Measurements from ENCODE around the gene SPRY2.
"Not testable (repeated sequence)": the region's sequence is repeated elsewhere in the genome, so short reads cannot be mapped to it uniquely, and the experiment has no call there.

The SPRY2 gene

GRCh38 chr13:80355496-80356094 lies 14.7 kb upstream of the SPRY2 start:
- DNase-seq (ENCODE audit: low read depth in 2 of 2), result not testable (repeated sequence)

DNA sequence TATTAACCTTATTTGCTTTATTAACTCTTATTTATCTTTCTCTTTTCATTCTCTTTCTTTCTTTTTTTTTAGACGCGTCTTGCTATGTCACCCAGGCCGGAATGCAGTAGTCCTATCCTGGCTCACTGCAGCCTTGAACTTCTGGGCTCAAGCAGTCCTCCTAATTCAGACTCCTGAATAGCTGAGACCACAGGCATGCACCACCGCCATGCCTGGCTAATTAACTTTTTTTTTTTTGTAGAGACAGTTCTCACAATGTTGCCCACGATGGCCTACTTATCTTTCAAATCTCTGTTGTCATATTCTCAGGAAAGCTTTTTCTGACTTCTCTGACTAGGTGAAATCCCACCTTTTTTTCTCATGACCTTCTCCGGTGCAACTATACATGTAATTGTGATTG lies 7.8 kb upstream of the SPRY2 start:
- no peak for DNase-seq (ENCODE audit: low read depth in 2 of 2)

DNA sequence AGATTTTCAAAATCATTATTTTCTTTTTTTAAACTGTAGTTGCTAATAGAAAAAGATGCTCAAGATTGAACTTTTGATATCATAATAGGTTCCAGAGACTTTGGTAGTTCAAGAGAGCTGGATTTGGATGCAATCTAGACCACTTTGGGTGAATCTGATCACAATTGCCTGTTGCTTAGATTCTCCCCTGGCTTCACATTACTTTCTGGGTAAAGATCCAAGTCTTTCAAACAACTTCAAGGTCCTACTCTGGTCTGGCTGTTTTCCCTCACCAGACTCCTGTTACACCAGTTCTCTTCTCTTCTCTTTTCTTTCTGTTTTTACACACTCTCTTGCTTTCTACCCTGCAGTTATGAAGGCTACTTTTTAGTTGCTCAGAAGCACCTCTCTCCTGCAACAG lies 7.4 kb upstream of the SPRY2 start:
- DNase-seq (ENCODE audit: low read depth in 2 of 2), result no peak

DNA sequence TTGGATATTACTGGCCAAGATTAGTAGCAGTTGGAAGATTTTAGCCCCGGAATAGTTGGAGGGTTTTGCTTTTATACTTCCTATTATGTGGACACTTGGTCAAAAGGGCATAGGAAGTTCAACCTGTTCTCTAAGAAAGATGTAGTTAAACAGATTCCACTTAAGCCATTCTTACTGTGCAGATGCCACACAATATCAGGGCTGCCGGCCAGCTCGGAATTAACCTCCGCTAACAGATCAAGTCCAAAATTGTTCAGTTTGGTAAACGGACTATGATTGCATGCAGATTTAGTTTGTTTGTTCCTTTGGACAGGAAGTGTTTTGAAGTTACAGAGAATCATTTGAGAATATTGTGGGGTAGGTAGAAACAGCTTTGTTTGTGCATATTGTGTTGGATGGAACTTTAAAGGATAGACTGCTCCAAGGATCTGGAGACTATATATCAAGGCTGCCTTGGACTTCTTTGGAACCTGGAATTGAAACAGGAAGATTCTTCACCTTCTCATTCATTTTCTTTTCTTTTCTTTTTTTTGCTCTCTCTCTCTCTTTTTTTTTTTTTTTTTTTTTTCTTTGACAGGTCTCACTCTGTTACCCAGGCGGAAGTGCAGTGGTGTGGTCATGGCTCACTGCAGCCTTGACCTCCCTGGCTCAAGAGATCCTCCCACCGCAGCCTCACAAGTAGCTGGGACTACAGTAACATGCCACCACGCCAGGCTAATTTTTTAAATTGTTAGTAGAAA lies 5.0 kb upstream of the SPRY2 start:
- no peak for DNase-seq (ENCODE audit: low read depth in 2 of 2)

GRCh38 chr13:80344032-80344431 lies 3.1 kb upstream of the SPRY2 start:
- DNase-seq (ENCODE audit: low read depth in 2 of 2), result not testable (repeated sequence)

DNA sequence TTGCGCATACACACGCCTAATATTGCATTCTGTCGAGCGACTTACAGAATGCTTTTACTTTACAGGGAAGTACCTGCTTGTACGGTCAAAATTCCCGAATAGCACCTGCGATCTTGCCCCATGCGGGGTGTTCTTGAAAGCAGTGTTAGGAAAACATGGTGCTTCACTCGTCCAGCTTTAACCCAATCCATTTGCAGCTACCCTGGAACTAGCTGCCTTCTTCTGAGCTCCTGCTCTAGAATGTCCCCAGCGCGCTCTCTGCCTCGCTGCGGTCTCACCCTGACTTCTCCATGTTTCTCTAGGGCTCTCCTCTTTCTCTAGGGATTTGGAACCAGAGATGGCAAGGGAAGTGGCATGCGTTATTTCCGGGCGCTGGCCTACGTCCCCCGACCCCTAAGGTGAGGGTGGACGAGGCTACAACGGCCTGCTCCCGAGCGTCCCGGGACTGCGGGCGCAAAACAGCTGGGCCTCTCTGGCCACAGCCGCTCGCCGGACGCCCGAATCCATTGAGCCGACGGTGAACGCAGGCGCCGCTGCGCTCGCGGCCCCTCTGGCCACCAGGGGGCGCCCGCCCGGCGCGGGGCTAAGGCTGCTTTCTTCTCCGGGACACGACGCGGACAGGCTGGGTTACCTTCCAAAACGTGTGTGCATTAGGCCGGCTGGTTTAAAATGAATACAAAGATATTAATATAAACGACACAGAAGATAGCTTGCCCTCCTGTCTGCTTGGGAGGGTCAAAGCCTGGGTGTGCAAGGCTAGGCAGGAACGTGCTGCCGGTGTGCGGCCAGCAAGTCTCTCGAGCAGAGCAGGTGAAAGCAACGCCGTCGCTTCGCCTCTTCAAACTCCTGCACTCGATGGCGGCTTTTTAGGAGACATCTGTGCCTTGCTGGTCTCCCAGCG lies 1.8 kb upstream of the SPRY2 start:
- DNase-seq (ENCODE audit: low read depth in 2 of 2), result peak; percentile 6 to 47

GRCh38 chr13:80341756-80342370 lies 937 bp upstream of the SPRY2 start:
- no peak for DNase-seq (ENCODE audit: low read depth in 2 of 2)

- DNase-seq (ENCODE audit: low read depth in 2 of 2), result no peak
Measured at GRCh38 chr13:80340651-80341100, 250 bp downstream of the SPRY2 start.

DNA sequence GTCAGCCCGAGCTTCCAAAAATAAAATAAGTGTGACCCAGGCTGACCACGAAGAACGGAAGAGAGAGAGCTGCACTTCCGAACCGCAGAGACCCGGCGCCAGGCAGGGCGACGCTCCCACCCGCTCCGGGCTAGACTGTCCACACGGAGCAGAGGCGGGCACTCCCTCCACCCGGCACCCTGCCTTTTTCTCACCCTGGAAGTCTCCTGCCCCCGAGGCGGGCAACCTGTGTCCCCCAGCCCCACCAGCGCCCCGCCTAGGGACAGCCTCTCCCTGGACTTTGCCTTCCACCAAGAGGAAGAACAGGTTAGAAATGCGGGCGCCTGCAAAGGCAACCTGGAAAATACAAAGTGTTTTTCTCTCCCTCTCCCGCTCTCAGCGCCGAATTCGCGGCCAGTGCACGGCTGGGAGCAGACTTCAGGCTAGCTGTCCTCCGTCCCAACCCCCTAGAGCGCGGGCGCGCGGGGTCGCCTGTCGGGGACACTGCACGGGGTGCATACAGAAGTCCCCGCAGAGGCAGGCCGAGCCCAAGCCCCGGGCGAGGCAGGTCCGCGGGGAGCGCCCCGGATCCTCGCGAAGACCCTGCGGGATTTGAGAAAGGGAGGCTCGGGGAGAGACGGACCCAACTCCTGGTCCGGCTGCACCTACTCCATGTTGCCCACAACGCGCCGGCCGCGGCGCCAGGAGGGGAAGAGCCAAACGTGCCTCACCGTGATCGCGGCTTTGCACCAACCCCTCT lies 845 bp downstream of the SPRY2 start:
- no peak for DNase-seq (ENCODE audit: low read depth in 2 of 2)

DNA sequence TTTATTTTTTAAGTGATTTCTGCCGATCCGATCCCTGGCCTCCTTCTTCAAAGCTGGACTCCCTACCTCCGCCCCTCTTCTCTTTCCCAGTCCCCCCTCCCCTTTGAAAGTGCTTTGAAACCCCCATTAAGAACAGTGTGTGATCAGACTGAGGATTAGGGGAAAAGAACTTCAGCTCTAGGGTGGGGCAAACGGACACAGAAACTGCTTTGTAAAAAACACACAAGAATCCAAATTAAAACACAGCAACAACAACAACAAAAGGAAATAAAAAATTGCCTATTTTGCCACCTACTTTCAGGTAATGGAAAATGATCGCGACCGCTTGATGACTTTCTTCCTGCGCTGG lies 1.4 kb downstream of the SPRY2 start:
- DNase-seq (ENCODE audit: low read depth in 2 of 2), result no peak

DNA sequence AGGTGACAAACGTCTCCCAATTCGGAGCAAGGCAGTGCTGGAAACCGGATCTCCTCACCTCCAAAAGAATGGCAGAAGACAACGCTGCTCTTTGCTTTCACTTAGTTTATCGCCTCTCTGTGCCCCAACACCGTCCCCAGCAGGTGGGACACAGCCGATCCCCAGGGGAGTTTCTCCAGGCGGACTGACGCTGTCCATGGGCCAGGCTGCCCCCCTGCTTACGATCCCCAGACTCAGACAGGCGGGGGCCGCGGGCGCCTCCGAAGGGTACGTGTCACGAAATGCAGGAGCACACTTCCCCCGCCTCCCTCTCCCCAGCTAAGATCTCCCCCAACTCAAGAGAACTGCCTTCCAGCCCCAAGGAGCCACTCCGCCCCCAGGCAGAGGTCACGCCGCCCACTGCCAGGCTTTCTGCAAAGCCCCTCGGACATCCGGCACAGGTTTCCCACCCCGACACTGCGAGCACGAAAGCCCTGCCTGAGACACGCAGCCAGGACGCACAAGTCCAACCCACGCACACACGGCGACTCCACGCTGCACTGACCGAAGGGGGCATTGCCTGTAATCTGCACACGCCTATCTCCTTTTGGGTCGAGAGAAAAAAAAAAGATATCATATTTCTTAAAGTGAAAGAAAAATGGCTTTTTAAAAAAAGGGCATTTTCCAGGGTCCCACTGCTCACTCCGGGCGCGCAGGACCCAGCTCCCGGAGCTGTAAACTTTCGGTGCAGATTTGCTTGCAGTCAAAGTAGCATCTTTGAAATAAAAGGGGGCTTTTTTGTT lies 2.0 kb downstream of the SPRY2 start:
- no peak for DNase-seq (ENCODE audit: low read depth in 2 of 2)

- DNase-seq (ENCODE audit: low read depth in 2 of 2), result no peak
Measured at GRCh38 chr13:80337288-80338081, 3.4 kb downstream of the SPRY2 start.

DNA sequence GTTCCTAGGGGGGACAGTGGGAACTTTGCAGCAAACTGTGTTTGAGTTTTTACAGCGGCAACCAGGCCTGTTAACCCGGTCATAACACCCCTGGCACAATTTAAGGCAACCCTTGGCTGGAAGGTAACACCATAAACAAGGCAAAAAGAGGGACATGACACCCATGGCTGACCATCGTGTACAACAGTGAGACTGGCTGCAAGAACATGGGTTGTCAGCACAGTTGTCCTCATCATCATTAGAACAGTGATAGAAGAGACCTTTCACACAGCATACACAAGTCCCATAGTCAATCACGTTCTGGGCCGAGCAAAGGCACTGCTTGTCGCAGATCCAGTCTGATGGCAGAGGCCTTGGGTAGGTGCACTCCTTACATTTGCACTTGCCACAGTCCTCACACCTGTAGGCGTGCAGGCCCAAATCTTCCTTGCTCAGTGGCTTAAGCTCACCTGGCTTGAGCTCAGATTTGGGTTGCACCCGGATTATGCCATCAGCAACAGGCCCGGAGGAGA lies 4.1 kb downstream of the SPRY2 start:
- DNase-seq (ENCODE audit: low read depth in 2 of 2), result no peak

DNA sequence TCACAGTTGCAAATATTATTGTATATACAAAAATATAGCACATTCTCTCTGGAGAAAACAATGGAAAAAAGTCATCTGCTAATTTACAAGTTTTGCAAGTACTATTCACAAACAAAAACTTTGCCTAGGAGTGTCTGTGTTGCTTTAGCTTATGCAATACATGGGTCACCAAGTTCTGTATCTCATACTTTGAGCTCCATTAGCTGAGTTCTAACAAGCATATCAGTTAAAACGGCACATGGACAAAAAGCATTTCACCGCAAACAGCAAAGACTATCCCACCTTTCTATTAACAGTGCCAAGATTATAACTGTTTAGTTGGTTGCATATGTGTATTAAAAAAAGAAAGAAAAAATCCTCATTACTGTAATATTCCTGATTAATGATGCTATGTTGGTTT lies 4.6 kb downstream of the SPRY2 start:
- DNase-seq (ENCODE audit: low read depth in 2 of 2), result no peak

GRCh38 chr13:80334597-80335260 lies 6.2 kb downstream of the SPRY2 start:
- DNase-seq (ENCODE audit: low read depth in 2 of 2), result no peak

DNA sequence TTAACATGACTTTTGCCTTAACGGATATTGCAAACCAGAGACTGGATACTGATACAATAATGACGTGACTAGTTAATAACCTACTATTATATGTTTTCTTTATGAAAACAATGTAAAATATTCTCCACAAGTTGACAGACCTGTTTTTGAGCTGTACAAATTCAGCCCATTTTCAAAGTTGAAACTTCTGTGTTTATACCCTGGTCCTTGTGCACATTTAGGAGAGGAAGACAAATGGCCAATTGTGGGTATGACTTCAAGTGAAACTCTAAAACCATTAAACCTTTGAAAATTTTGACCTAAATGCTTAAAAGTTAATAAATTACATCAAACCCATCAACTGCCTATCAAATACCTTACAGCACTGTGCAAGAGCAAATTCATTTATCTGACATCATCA lies 8.9 kb downstream of the SPRY2 start:
- no peak for DNase-seq (ENCODE audit: low read depth in 2 of 2)

GRCh38 chr13:80329250-80329649 lies 11.7 kb downstream of the SPRY2 start:
- DNase-seq (ENCODE audit: low read depth in 2 of 2), result no peak

- DNase-seq (ENCODE audit: low read depth in 2 of 2), result no peak
Measured at GRCh38 chr13:80319004-80319403, 21.9 kb downstream of the SPRY2 start.
